Lower leg skin (tissue), 3 donors: ENCODE data around the gene HOXB7.

Experiments
- CTCF ChIP-seq, 3 donors: fragments of 450-650 bp; IDR thresholded peaks; one replicate each; pipeline ENCODE4 v1.5.1; 2016; ENCODE audit warnings: antibody characterized with exemption in 3 of 3, mild to moderate bottlenecking in 3 of 3, moderate library complexity in 2 of 3
- POLR2A ChIP-seq, 2 donors: fragments of 450-650 bp; IDR thresholded peaks; one replicate each; pipeline ENCODE4 v1.6.1; 2016 to 2017; ENCODE audit warnings: antibody characterized with exemption in 2 of 2, mild to moderate bottlenecking in 1 of 2, moderate library complexity in 1 of 2

- TF ChIP-seq CTCF (IDR thresholded peaks at IDR 0.05) (no peak), POLR2A (IDR thresholded peaks at IDR 0.05) (no peak)
Observed at GRCh38 chr17:48631693-48632578, 21.1 kb upstream of the HOXB7 start.
